AG08396 (cell line): ENCODE results near the gene VAPA.

Source experiments
- DNase-seq: peaks from one replicate; pipeline ENCODE4 v3.0.0; 2012; ENCODE audit warnings: low spot score, mixed read lengths

Gene VAPA

GRCh38 chr18:9914584-9915290, 921 bp downstream of the VAPA start:
- peak; percentile 75 for DNase-seq

GRCh38 chr18:9915291-9916076, 1.7 kb downstream of the VAPA start:
- no peak for DNase-seq

GRCh38 chr18:9916077-9916639, 2.3 kb downstream of the VAPA start:
- no peak for DNase-seq

GRCh38 chr18:9916808-9917207, 3.0 kb downstream of the VAPA start:
- DNase-seq = no peak

- DNase-seq = peak; percentile 16
Observed at GRCh38 chr18:9918016-9918680, 4.3 kb downstream of the VAPA start.

- DNase-seq = no peak
Observed at GRCh38 chr18:9919564-9920232, 5.9 kb downstream of the VAPA start.

- no peak for DNase-seq
Observed at GRCh38 chr18:9922592-9923311, 8.9 kb downstream of the VAPA start.

GRCh38 chr18:9924371-9924943, 10.6 kb downstream of the VAPA start:
- no peak for DNase-seq

GRCh38 chr18:9925369-9925768, 11.6 kb downstream of the VAPA start:
- no peak for DNase-seq

GRCh38 chr18:9925795-9926194, 12.0 kb downstream of the VAPA start:
- no peak for DNase-seq

- DNase-seq = no peak
Observed at GRCh38 chr18:9926223-9926894, 12.5 kb downstream of the VAPA start.

GRCh38 chr18:9926977-9927376, 13.2 kb downstream of the VAPA start:
- DNase-seq = no peak

- no peak for DNase-seq
Observed at GRCh38 chr18:9927392-9928063, 13.7 kb downstream of the VAPA start.

- DNase-seq = no peak
Observed at GRCh38 chr18:9928646-9929259, 14.9 kb downstream of the VAPA start.

GRCh38 chr18:9930299-9930884, 16.6 kb downstream of the VAPA start:
- DNase-seq = no peak

- DNase-seq = no peak
Observed at GRCh38 chr18:9931146-9931545, 17.3 kb downstream of the VAPA start.

- DNase-seq = no peak
Observed at GRCh38 chr18:9931678-9932077, 17.9 kb downstream of the VAPA start.

GRCh38 chr18:9933865-9934264, 20.0 kb downstream of the VAPA start:
- DNase-seq = no peak

- DNase-seq = no peak
Observed at GRCh38 chr18:9934274-9934673, 20.5 kb downstream of the VAPA start.
